Activated naive CD8-positive, alpha-beta T cell treated with anti-CD3 and anti-CD28 coated beads for 36 hours (primary cell): ENCODE measurements around the gene MGAT4A. TPM values are rescaled to one million over a fixed set of nuclear protein-coding genes. Genes with fewer than 3 reads are reported as not detected.
A peak's percentile ranks its signal among the peaks of the same experiment; 100 is the strongest.
"Not testable (repeated sequence)": the region's sequence is repeated elsewhere in the genome, so short reads cannot be mapped to it uniquely, and the experiment has no call there.

Source experiments
- DNase-seq: peaks from one replicate; pipeline ENCODE4 v3.0.0; 2021
- H3K27ac Mint-ChIP-seq: one replicate; pipeline ENCODE4 v1.8.0; 2022; ENCODE audit warnings: mild to moderate bottlenecking, moderate library complexity, mixed read lengths
- H3K27me3 Mint-ChIP-seq: one replicate; pipeline ENCODE4 v1.8.0; 2022; ENCODE audit warnings: mild to moderate bottlenecking, mixed read lengths
- H3K36me3 Mint-ChIP-seq: one replicate; pipeline ENCODE4 v1.8.0; 2021; ENCODE audit warnings: mild to moderate bottlenecking, mixed read lengths
- H3K4me1 Mint-ChIP-seq: one replicate; pipeline ENCODE4 v1.8.0; 2021; ENCODE audit warnings: mixed read lengths
- H3K4me3 Mint-ChIP-seq: one replicate; pipeline ENCODE4 v1.8.0; 2022; ENCODE audit warnings: mild to moderate bottlenecking, moderate library complexity, mixed read lengths
- H3K9me3 Mint-ChIP-seq: one replicate; pipeline ENCODE4 v1.8.0; 2022; ENCODE audit warnings: mixed read lengths
- total RNA-seq, 2 experiments: library from RNA; stranded (reverse); gene quantifications; one replicate each; pipeline ENCODE4 v1.2.3, GENCODE V29; 2021

Gene MGAT4A
- total RNA-seq, 2 experiments from 2014 or later = 45.1 to 49.3 TPM

- peaks cover 13% of the 10 kb centered on the region for H3K36me3 Mint-ChIP-seq
- DNase-seq = peak; percentile 38
- peak overlapping the region; percentile 32 for H3K4me3 Mint-ChIP-seq
- no peaks in the 10 kb centered on the region for H3K27me3 Mint-ChIP-seq
- peaks cover 72% of the 10 kb centered on the region for H3K4me1 Mint-ChIP-seq
- no peaks in the 10 kb centered on the region for H3K9me3 Mint-ChIP-seq
- H3K27ac Mint-ChIP-seq = peak overlapping the region; percentile 82
These were observed 37.6 kb upstream of the MGAT4A start for GRCh38 chr2:98768384-98769113.

GRCh38 chr2:98764499-98764898 lies 33.6 kb upstream of the MGAT4A start:
- Mint-ChIP-seq H3K36me3 (peaks cover 8% of the 10 kb centered on the region), H3K4me1 (peaks cover 62% of the 10 kb centered on the region), H3K4me3 (no peak overlapping the region), H3K27ac (no peak overlapping the region), H3K27me3 (no peaks in the 10 kb centered on the region), H3K9me3 (no peaks in the 10 kb centered on the region)
- no peak for DNase-seq

GRCh38 chr2:98763209-98763951 lies 32.4 kb upstream of the MGAT4A start:
- Mint-ChIP-seq H3K27me3 (no peaks in the 10 kb centered on the region), H3K27ac (no peak overlapping the region), H3K4me3 (no peak overlapping the region), H3K36me3 (peaks cover 8% of the 10 kb centered on the region), H3K4me1 (peaks cover 62% of the 10 kb centered on the region), H3K9me3 (no peaks in the 10 kb centered on the region)
- no peak for DNase-seq

- H3K4me1 Mint-ChIP-seq = peaks cover 61% of the 10 kb centered on the region
- peak overlapping the region; percentile 75 for H3K27ac Mint-ChIP-seq
- no peak for DNase-seq
- H3K9me3 Mint-ChIP-seq = peaks cover 2% of the 10 kb centered on the region
- H3K4me3 Mint-ChIP-seq = no peak overlapping the region
- H3K27me3 Mint-ChIP-seq = no peaks in the 10 kb centered on the region
- H3K36me3 Mint-ChIP-seq = peaks cover 3% of the 10 kb centered on the region
These were observed 31.0 kb upstream of the MGAT4A start for GRCh38 chr2:98761909-98762308.

GRCh38 chr2:98761267-98761781 lies 30.4 kb upstream of the MGAT4A start:
- H3K4me1 Mint-ChIP-seq = peaks cover 55% of the 10 kb centered on the region
- H3K36me3 Mint-ChIP-seq = peaks cover 3% of the 10 kb centered on the region
- peak overlapping the region; percentile 27 for H3K4me3 Mint-ChIP-seq
- no peaks in the 10 kb centered on the region for H3K27me3 Mint-ChIP-seq
- peak; percentile 68 for DNase-seq
- H3K27ac Mint-ChIP-seq = peak overlapping the region; percentile 75
- H3K9me3 Mint-ChIP-seq = peaks cover 2% of the 10 kb centered on the region

- no peak overlapping the region for H3K4me3 Mint-ChIP-seq
These were observed 29.1 kb upstream of the MGAT4A start for GRCh38 chr2:98759827-98760625.

GRCh38 chr2:98759338-98759737 lies 28.4 kb upstream of the MGAT4A start:
- H3K4me3 Mint-ChIP-seq = no peak overlapping the region
- peaks cover 2% of the 10 kb centered on the region for H3K9me3 Mint-ChIP-seq
- no peaks in the 10 kb centered on the region for H3K36me3 Mint-ChIP-seq
- H3K27me3 Mint-ChIP-seq = no peaks in the 10 kb centered on the region
- DNase-seq = no peak
- peaks cover 48% of the 10 kb centered on the region for H3K4me1 Mint-ChIP-seq
- H3K27ac Mint-ChIP-seq = peak overlapping the region; percentile 30

More at GRCh38 chr2:98759827-98760625, 29.1 kb upstream of the MGAT4A start:
- Mint-ChIP-seq H3K9me3 (peaks cover 2% of the 10 kb centered on the region), H3K27ac (peak overlapping the region; percentile 30), H3K4me1 (peaks cover 48% of the 10 kb centered on the region), H3K36me3 (no peaks in the 10 kb centered on the region), H3K27me3 (no peaks in the 10 kb centered on the region)
- DNase-seq = no peak

GRCh38 chr2:98757904-98758421 lies 27.0 kb upstream of the MGAT4A start:
- Mint-ChIP-seq H3K27ac (peak overlapping the region; percentile 89), H3K27me3 (no peaks in the 10 kb centered on the region), H3K36me3 (no peaks in the 10 kb centered on the region), H3K9me3 (peaks cover 2% of the 10 kb centered on the region), H3K4me1 (peaks cover 48% of the 10 kb centered on the region), H3K4me3 (peak overlapping the region; percentile 66)
- DNase-seq = peak; percentile 34

- Mint-ChIP-seq H3K27me3 (no peaks in the 10 kb centered on the region), H3K4me3 (no peak overlapping the region), H3K27ac (no peak overlapping the region), H3K4me1 (peaks cover 27% of the 10 kb centered on the region), H3K36me3 (no peaks in the 10 kb centered on the region), H3K9me3 (peaks cover 2% of the 10 kb centered on the region)
- no peak for DNase-seq
These were observed 22.9 kb upstream of the MGAT4A start for GRCh38 chr2:98753801-98754200.

- not testable (repeated sequence) for H3K27me3 Mint-ChIP-seq
- peaks cover 30% of the 10 kb centered on the region for H3K4me1 Mint-ChIP-seq
These were observed 21.8 kb upstream of the MGAT4A start for GRCh38 chr2:98752711-98753110.

GRCh38 chr2:98751748-98752147 lies 20.8 kb upstream of the MGAT4A start:
- H3K4me3 Mint-ChIP-seq = no peak overlapping the region
- H3K9me3 Mint-ChIP-seq = no peaks in the 10 kb centered on the region

More at GRCh38 chr2:98752711-98753110, 21.8 kb upstream of the MGAT4A start:
- H3K9me3 Mint-ChIP-seq, H3K36me3 Mint-ChIP-seq, DNase-seq, H3K4me3 Mint-ChIP-seq, H3K27ac Mint-ChIP-seq: not testable (repeated sequence)

GRCh38 chr2:98750593-98751282 lies 19.8 kb upstream of the MGAT4A start:
- Mint-ChIP-seq H3K36me3 (no peaks in the 10 kb centered on the region), H3K9me3 (no peaks in the 10 kb centered on the region), H3K27ac (no peak overlapping the region), H3K4me1 (peaks cover 30% of the 10 kb centered on the region), H3K27me3 (no peaks in the 10 kb centered on the region), H3K4me3 (no peak overlapping the region)
- no peak for DNase-seq

More at GRCh38 chr2:98751748-98752147, 20.8 kb upstream of the MGAT4A start:
- H3K36me3 Mint-ChIP-seq = no peaks in the 10 kb centered on the region
- no peaks in the 10 kb centered on the region for H3K27me3 Mint-ChIP-seq
- H3K27ac Mint-ChIP-seq = no peak overlapping the region
- H3K4me1 Mint-ChIP-seq = peaks cover 28% of the 10 kb centered on the region
- no peak for DNase-seq

GRCh38 chr2:98749066-98749450 lies 18.1 kb upstream of the MGAT4A start:
- Mint-ChIP-seq H3K36me3 (peaks cover 3% of the 10 kb centered on the region), H3K27me3 (no peaks in the 10 kb centered on the region), H3K9me3 (peaks cover 3% of the 10 kb centered on the region), H3K27ac (no peak overlapping the region), H3K4me3 (no peak overlapping the region), H3K4me1 (peaks cover 43% of the 10 kb centered on the region)
- no peak for DNase-seq
